ENCODE measurements around the gene RBM24.

- TF ChIP-seq POLR2A (IDR thresholded peaks at IDR 0.05) (no peak), CTCF (IDR thresholded peaks at IDR 0.05) (no peak)
These were observed 43.9 kb upstream of the RBM24 start for GRCh38 chr6:17237246-17237645.

Data from Peyer's patch (tissue), 4 donors.